Fibroblast of mammary gland (primary cell): ENCODE measurements around the gene GSG1L.

Source experiments
- DNase-seq: peaks from one replicate; pipeline ENCODE4 v3.0.0-alpha.2; 2010; ENCODE audit warnings: low read depth
- H3K4me3 ChIP-seq: 2 replicates; pipeline ENCODE4 v1.5.1; 2011; ENCODE audit warnings: low read depth, mild to moderate bottlenecking, low read length, moderate library complexity; ENCODE audit not compliant: control insufficient read depth
- CTCF ChIP-seq: conservative IDR thresholded peaks from 2 replicates; pipeline ENCODE4 v1.5.1; 2011; ENCODE audit warnings: low read depth, low read length, inconsistent platforms; ENCODE audit not compliant: control insufficient read depth, insufficient read depth

Gene GSG1L

DNA sequence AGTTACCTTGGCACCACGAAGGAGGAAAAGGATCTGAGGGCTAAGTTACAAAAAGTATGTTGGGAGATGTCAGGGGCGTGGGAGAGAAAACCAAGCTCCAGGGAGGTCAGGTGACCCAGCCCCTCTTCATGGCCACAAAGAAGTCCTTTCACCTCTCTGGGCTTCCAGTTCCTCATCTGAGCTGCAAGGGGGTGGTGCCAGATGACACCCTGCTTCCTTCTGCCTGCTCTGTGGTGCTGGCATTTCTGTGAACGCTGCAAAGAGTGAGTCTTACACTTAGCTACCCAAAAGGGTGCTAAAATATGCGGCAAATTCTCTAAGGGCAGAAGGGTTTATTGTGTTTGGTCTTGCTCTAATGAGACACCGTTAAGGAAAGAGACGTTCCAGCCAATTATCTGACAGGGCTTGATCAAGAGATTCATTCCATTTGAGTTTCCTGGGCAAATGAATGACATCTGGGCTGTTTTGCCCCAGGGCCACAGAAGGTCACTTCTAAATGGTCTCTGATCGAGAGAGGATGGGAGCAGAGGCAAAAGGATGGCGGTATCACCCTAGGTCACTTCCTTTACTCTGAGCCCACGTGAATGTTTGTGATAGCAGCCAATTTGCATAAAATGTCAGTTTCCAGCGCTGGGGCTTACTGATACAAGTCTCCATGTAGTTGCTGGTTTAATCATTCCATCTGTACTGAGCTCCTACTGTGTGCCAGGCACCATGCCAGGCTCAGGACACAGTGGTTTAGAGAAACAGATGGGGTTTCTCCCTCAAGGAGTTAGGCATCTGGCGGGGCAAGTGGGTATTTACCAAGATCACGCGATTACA is 303.3 kb downstream of the GSG1L start:
- no peak for TF ChIP-seq CTCF
- H3K4me3 ChIP-seq = no peak overlapping the region
- no peak for DNase-seq

DNA sequence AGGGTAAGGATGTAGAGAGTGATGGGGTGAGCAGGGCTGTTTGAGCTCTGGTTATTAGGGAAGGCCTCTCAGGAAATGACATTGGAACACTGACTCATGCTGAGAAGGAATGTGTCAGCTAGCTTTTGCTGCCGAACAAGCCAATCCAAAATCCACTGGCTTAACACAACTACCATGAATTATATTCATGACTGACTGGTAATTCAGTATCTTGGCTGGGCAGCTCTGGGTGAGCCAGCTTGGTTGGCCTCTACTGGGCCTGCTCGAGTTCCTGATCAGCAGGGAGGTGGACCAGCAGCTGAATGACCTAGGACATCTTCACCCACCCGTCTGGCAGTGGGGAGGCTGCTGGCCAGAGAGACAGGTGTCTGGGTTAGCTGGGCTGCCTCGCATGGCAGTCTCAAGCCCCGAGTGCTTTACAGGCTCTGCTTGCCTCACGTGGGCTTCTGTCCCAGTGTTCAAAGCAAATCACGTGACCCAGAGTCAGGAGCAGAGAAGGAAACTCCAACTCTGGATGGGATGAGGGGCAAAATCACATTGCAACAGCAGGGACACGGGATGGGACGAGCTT is 304.1 kb downstream of the GSG1L start:
- DNase-seq = peak; percentile 68
- no peak overlapping the region for H3K4me3 ChIP-seq
- no peak for TF ChIP-seq CTCF

- H3K4me3 ChIP-seq = no peak overlapping the region
- TF ChIP-seq CTCF = no peak
- no peak for DNase-seq
These were observed 305.0 kb downstream of the GSG1L start for GRCh38 chr16:27758544-27758943.

- no peak overlapping the region for H3K4me3 ChIP-seq
- TF ChIP-seq CTCF = no peak
- no peak for DNase-seq
These were observed 307.1 kb downstream of the GSG1L start for GRCh38 chr16:27756206-27756970.

DNA sequence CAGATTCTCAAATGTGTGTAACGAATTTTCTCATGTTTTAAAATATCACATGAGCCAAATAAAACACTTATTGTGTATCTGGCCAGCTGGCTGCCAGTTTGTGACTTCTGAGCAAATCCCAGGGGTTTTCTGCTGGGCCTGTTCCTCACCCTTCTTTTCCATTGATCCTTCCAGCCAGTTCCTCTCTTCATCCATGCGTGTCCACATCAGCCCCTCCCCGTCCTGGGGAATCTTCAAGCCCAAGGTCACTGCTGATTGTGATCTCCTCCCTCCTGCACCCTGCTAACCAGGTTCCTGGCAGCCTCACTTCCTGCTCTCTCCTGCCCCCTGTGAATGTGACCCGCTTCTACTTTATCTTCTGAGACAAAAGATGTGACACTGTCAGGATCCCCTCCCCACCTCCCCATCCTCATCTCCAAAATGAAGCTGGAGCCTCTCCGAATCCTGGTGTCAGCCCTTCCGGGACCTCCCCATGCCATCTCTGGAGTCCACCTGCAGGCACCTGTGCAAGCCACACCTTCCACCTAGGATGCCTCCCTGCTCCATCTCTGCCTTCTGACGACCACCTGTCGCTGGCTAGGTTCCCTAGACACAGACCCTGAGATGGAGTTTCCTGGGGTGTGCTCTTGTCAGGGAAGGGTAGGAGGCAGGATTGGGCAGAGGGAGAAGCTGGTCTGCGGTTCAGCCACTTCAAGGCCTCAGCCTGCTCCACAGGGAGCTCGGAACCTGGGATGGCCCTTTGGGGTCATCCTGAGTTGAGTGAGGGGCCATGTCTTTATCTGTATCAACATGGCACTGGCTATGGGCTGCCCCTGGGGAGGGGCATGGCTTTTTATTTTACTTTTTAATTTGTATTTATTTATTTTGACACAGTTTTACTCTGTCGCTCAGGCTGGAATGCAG is 308.5 kb downstream of the GSG1L start:
- H3K4me3 ChIP-seq = no peak overlapping the region
- no peak for DNase-seq
- TF ChIP-seq CTCF = no peak

DNA sequence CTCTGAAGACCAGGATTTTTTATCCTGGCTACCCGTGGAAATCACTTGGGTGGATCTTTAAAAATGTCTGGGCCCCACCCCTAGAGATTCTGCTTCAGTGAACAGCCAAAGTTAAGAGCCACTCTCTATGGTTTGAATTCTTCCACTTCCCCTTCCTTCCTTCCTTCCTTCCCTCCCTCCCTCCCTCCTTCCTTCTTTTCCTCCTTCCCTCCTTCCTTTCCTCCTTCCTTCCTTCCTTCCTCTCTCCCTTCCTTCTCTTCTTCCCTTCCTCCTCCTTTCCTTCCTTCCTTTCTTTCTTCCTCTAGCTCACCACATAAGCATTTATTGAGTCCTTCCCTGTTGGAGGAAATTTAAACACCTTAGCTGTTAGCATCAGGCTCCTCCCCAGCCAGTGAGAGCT is 310.0 kb downstream of the GSG1L start:
- H3K4me3 ChIP-seq = no peak overlapping the region
- no peak for TF ChIP-seq CTCF
- no peak for DNase-seq
